K562 (cell line): Measurements from ENCODE around the gene TTC21A. TPM values are rescaled to one million over a fixed set of nuclear protein-coding genes. Genes with fewer than 3 reads are reported as not detected.

Experiments
- BACH1 ChIP-seq: fragments of 200-800 bp; sonication (Bioruptor generic); IDR thresholded peaks from 2 replicates; pipeline ENCODE4 v1.6.1; 2016; ENCODE audit warnings: missing genetic modification characterization, missing compliant biosample characterization
- CCNT2 ChIP-seq: IDR thresholded peaks from 2 replicates; pipeline ENCODE4 v1.6.1; 2011; ENCODE audit warnings: borderline replicate concordance, low read depth, mild to moderate bottlenecking, moderate library complexity, mixed read lengths, low read length; ENCODE audit not compliant: insufficient read length; ENCODE audit errors: extremely low read depth
- EP400 ChIP-seq: fragments of 450-650 bp; IDR thresholded peaks from 2 replicates; pipeline ENCODE4 v1.6.1; 2017; ENCODE audit warnings: antibody characterized with exemption, mild to moderate bottlenecking, moderate library complexity
- HDGF ChIP-seq: fragments of 450-650 bp; IDR thresholded peaks from 2 replicates; pipeline ENCODE4 v1.6.1; 2016
- HNRNPH1 ChIP-seq: fragments of 200-400 bp; formaldehyde crosslinking; optimal IDR thresholded peaks from 2 replicates; pipeline ENCODE3; 2017; ENCODE audit warnings: low read depth, mild to moderate bottlenecking, low read length, moderate library complexity
- JUN ChIP-seq, 2 experiments: sonication (generic) in 1 of 2; formaldehyde crosslinking in 1 of 2; IDR thresholded peaks; 2 replicates each; pipeline versions ENCODE4 v1.6.1 to v1.8.0; 2012 to 2022; ENCODE audit warnings: borderline replicate concordance in 2 of 2, mild to moderate bottlenecking in 2 of 2, improper control_type of control experiment in 1 of 2, low read depth in 1 of 2, low read length in 1 of 2, missing genetic modification reagents in 1 of 2
- JUND ChIP-seq, 2 experiments: IDR thresholded peaks; 2 replicates in 1 of 2; 3 replicates in 1 of 2; pipeline ENCODE4 v1.6.1; 2011; ENCODE audit warnings: borderline replicate concordance in 2 of 2, low read depth in 2 of 2, low read length in 2 of 2, improper control_type of control experiment in 1 of 2, missing biosample characterization in 1 of 2, missing genetic modification characterization in 1 of 2, missing genetic modification reagents in 1 of 2
- KDM4B ChIP-seq, 2 experiments: fragments of 450-650 bp in 1 of 2; sonication (generic) in 1 of 2; IDR thresholded peaks; 2 replicates each; pipeline ENCODE4 v1.6.1; 2016 to 2017; ENCODE audit warnings: borderline replicate concordance in 2 of 2, antibody characterized with exemption in 1 of 2, low read depth in 1 of 2, mild to moderate bottlenecking in 1 of 2
- NFIC ChIP-seq: fragments of 450-650 bp; IDR thresholded peaks from 2 replicates; pipeline ENCODE4 v1.6.1; 2017; ENCODE audit warnings: mild to moderate bottlenecking, inconsistent platforms
- NR2C2 ChIP-seq, 2 experiments: fragments of 200-800 bp in 1 of 2; sonication (Bioruptor generic) in 1 of 2; sonication (generic) in 1 of 2; formaldehyde crosslinking in 1 of 2; IDR thresholded peaks; 2 replicates each; pipeline versions ENCODE4 v1.6.1 to v1.8.0; 2016 to 2022; ENCODE audit warnings: mild to moderate bottlenecking in 1 of 2, missing compliant biosample characterization in 1 of 2, missing genetic modification characterization in 1 of 2, missing genetic modification reagents in 1 of 2
- SPI1 ChIP-seq: IDR thresholded peaks from 2 replicates; pipeline ENCODE4 v1.6.1; 2011; ENCODE audit warnings: low read depth, low read length, control low read depth, borderline replicate concordance
- ZBTB7A ChIP-seq: IDR thresholded peaks from 2 replicates; pipeline ENCODE4 v1.6.1; 2011; ENCODE audit warnings: low read depth, mild to moderate bottlenecking, low read length, moderate library complexity, borderline replicate concordance; ENCODE audit not compliant: control insufficient read depth
- ZNF408 ChIP-seq: fragments of 250-450 bp; sonication (Bioruptor Pico); IDR thresholded peaks from 2 replicates; pipeline ENCODE4 v1.4.0; 2020; ENCODE audit warnings: low read depth, mild to moderate bottlenecking, moderate library complexity
- ZNF766 ChIP-seq: fragments of 200-800 bp; sonication (Bioruptor generic); conservative IDR thresholded peaks from 2 replicates; pipeline ENCODE4 v1.6.1; 2016; ENCODE audit warnings: missing genetic modification characterization, missing compliant biosample characterization
- ZNF830 ChIP-seq: fragments of 250-450 bp; sonication (Bioruptor Pico); IDR thresholded peaks from 2 replicates; pipeline ENCODE4 v1.5.0; 2021; ENCODE audit warnings: mild to moderate bottlenecking
- polyA plus RNA-seq, 8 experiments: library from polyadenylated mRNA; depleted of rRNA in 4 of 8; stranded (reverse) in 5 of 8; unstranded in 3 of 8; fragments of >200 nt; fragmentation: Nextera tagmentation in 2 of 8; fragmentation: Illumina TruSeq in 1 of 8; extraction: Ambion mirVana in 2 of 8; extraction: Trizol in 1 of 8; gene quantifications; 2 replicates each; pipeline versions ENCODE4 v1.2.1 to v1.2.3, GENCODE V29; 2011 to 2014; ENCODE audit warnings: inconsistent platforms in 1 of 8, missing spikeins in 1 of 8
- total RNA-seq, 7 experiments: library from RNA; depleted of rRNA in 6 of 7; stranded (reverse); fragments of >200 nt in 6 of 7; fragmentation: Illumina TruSeq in 2 of 7; extraction: Trizol in 2 of 7; gene quantifications; 2 replicates each; pipeline versions ENCODE4 v1.2.1 to v1.2.3, GENCODE V29; 2011 to 2021; ENCODE audit warnings: low replicate concordance in 1 of 7
- TF ChIP-seq, protein P1 (sequence below), 2 experiments: IDR thresholded peaks; 2 replicates each; pipeline ENCODE4 v1.6.1; 2012; ENCODE audit warnings: improper control_type of control experiment in 2 of 2, low read depth in 2 of 2, low read length in 2 of 2, borderline replicate concordance in 1 of 2
- TF ChIP-seq, protein P2 (sequence below): fragments of 450-650 bp; IDR thresholded peaks from 2 replicates; pipeline ENCODE4 v1.6.1; 2016; ENCODE audit warnings: low read depth, mild to moderate bottlenecking, moderate library complexity
- TF ChIP-seq, protein P3 (sequence below), 2 experiments: IDR thresholded peaks; 2 replicates each; pipeline ENCODE4 v1.6.1; 2011; ENCODE audit warnings: borderline replicate concordance in 1 of 2, control low read depth in 1 of 2, low read depth in 1 of 2, low read length in 1 of 2, mild to moderate bottlenecking in 1 of 2, mixed read lengths in 1 of 2, moderate library complexity in 1 of 2; ENCODE audit not compliant: insufficient read depth in 1 of 2, insufficient read length in 1 of 2, poor library complexity in 1 of 2, severe bottlenecking in 1 of 2; ENCODE audit errors: extremely low read depth in 1 of 2
- TF ChIP-seq, protein P4 (sequence below): fragments of 450-650 bp; formaldehyde crosslinking; IDR thresholded peaks from 2 replicates; pipeline ENCODE4 v1.4.0; 2020; ENCODE audit warnings: mild to moderate bottlenecking, mixed read lengths

Gene TTC21A
- total and polyA plus RNA-seq, 9 of the 15 experiments (the other 6 are each of a cell fraction or from before 2014, with no cell fraction given) = 0.22 to 1.4 (median 0.70) TPM

DNA sequence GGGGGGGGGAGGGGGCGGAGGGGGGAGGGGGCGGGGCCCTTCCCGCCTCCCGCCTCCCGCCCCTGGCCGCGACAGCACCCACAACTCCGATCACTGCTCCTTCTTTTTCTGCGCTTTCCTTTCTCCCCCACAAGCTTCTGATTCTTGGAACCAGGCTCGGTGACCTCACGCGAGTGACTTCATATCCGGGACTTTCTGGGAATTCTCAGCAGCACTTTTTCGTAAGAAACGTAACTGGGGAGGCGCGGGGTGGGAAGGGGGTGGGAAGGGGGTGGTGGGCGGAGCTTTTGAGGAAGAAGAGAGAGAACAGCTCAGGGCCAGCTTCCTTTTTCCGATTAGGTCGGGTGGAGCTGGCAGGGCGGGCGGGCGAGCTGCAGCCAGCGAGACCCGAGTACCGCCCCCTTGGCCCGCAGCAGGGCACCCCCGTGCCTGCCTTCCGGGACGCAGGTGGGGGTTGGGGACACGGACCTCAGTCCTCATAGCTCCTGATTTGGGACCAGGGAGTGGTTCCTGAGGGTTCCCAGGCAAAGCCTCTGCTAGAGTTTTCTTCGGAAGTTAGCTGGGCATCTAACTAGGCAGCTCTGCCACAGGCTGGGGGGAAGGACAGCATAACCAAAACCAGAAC lies 70.3 kb downstream of the TTC21A start (continued):
- TF ChIP-seq JUND (IDR thresholded peaks at IDR 0.05; ENCODE audit: borderline replicate concordance, low read depth, low read length) (peak; percentile 98), JUND (tag; IDR thresholded peaks at IDR 0.05; ENCODE audit: borderline replicate concordance, low read depth, low read length) (peak; percentile 87; the same call in 1 of the 3 replicates), HDGF (no peak), ZNF408 (no peak), NFIC (no peak), BACH1 (tag) (peak; percentile 56; the same call in 1 of the 2 replicates), ZBTB7A (peak; percentile 57; the same call in 1 of the 2 replicates), KDM4B (IDR thresholded peaks at IDR 0.05; ENCODE audit: borderline replicate concordance in 2 of 2, low read depth in 1 of 2) (peak in 1 of 2 experiments; percentile 33; a peak in 1 of 4 replicates), SPI1 (0 out of 2 replicates have a peak, but pooled peaks have one; percentile 16), NR2C2 (CRISPR knock-in tag; IDR thresholded peaks at IDR 0.05) (no peak), NR2C2 (tag; IDR thresholded peaks at IDR 0.05) (peak; percentile 84), ZNF766 (CRISPR knock-in tag) (no peak), HNRNPH1 (no peak), ZNF830 (CRISPR knock-in tag) (no peak), CCNT2 (peak; percentile 53), JUN (IDR thresholded peaks at IDR 0.05; ENCODE audit: borderline replicate concordance, low read depth, low read length) (peak; percentile 94), JUN (CRISPR knock-in tag; IDR thresholded peaks at IDR 0.05; ENCODE audit: borderline replicate concordance) (no peak), EP400 (peak; percentile 28; the same call in 1 of the 2 replicates)
- TF ChIP-seq, protein P1, sequence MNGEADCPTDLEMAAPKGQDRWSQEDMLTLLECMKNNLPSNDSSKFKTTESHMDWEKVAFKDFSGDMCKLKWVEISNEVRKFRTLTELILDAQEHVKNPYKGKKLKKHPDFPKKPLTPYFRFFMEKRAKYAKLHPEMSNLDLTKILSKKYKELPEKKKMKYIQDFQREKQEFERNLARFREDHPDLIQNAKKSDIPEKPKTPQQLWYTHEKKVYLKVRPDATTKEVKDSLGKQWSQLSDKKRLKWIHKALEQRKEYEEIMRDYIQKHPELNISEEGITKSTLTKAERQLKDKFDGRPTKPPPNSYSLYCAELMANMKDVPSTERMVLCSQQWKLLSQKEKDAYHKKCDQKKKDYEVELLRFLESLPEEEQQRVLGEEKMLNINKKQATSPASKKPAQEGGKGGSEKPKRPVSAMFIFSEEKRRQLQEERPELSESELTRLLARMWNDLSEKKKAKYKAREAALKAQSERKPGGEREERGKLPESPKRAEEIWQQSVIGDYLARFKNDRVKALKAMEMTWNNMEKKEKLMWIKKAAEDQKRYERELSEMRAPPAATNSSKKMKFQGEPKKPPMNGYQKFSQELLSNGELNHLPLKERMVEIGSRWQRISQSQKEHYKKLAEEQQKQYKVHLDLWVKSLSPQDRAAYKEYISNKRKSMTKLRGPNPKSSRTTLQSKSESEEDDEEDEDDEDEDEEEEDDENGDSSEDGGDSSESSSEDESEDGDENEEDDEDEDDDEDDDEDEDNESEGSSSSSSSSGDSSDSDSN (IDR thresholded peaks at IDR 0.05; ENCODE audit: borderline replicate concordance in 1 of 2, low read depth in 2 of 2, low read length in 2 of 2) = 0 out of 4 replicates have a peak, but pooled peaks of 1 of the 2 experiments have one; percentile 14
- TF ChIP-seq, protein P2, sequence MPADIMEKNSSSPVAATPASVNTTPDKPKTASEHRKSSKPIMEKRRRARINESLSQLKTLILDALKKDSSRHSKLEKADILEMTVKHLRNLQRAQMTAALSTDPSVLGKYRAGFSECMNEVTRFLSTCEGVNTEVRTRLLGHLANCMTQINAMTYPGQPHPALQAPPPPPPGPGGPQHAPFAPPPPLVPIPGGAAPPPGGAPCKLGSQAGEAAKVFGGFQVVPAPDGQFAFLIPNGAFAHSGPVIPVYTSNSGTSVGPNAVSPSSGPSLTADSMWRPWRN = no peak
- TF ChIP-seq, protein P3, sequence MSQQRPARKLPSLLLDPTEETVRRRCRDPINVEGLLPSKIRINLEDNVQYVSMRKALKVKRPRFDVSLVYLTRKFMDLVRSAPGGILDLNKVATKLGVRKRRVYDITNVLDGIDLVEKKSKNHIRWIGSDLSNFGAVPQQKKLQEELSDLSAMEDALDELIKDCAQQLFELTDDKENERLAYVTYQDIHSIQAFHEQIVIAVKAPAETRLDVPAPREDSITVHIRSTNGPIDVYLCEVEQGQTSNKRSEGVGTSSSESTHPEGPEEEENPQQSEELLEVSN (IDR thresholded peaks at IDR 0.05; ENCODE audit: borderline replicate concordance in 1 of 2, extremely low read depth in 1 of 2, insufficient read depth in 1 of 2, insufficient read length in 1 of 2, low read depth in 1 of 2, low read length in 1 of 2, poor library complexity in 1 of 2, severe bottlenecking in 1 of 2) = peak in 1 of 2 experiments; percentile 3
- TF ChIP-seq, protein P4, sequence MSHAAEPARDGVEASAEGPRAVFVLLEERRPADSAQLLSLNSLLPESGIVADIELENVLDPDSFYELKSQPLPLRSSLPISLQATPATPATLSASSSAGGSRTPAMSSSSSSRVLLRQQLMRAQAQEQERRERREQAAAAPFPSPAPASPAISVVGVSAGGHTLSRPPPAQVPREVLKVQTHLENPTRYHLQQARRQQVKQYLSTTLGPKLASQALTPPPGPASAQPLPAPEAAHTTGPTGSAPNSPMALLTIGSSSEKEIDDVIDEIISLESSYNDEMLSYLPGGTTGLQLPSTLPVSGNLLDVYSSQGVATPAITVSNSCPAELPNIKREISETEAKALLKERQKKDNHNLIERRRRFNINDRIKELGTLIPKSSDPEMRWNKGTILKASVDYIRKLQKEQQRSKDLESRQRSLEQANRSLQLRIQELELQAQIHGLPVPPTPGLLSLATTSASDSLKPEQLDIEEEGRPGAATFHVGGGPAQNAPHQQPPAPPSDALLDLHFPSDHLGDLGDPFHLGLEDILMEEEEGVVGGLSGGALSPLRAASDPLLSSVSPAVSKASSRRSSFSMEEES (CRISPR knock-in tag) = no peak
